GM21825 (cell line): Measurements from ENCODE around the gene MS4A5.
"Not testable (repeated sequence)": the region's sequence is repeated elsewhere in the genome, so short reads cannot be mapped to it uniquely, and the experiment has no call there.

Experiments used
- ATAC-seq: cut with Tn5 transposase; IDR thresholded peaks from one replicate; pipeline ENCODE4 v1.9.1; 2021; ENCODE audit warnings: mild to moderate bottlenecking, moderate library complexity; ENCODE audit not compliant: unreplicated experiment

Gene MS4A5

GRCh38 chr11:60429272-60429671 lies at the start of gene MS4A5:
TSS of gene MS4A5 (plus strand) at chr11:60429572. CDS start at chr11:60429675, 103 bp downstream.
- no peak for ATAC-seq

- peak; percentile 95 for ATAC-seq
Observed at GRCh38 chr11:60389279-60389910, 40.0 kb upstream of the MS4A5 start.

GRCh38 chr11:60390419-60390818 lies 39.0 kb upstream of the MS4A5 start:
- no peak for ATAC-seq

GRCh38 chr11:60392361-60392760 lies 37.0 kb upstream of the MS4A5 start:
- ATAC-seq: no peak

GRCh38 chr11:60393016-60393415 lies 36.4 kb upstream of the MS4A5 start:
- ATAC-seq: no peak

- ATAC-seq: no peak
Observed at GRCh38 chr11:60394666-60395380, 34.5 kb upstream of the MS4A5 start.

GRCh38 chr11:60396382-60396781 lies 33.0 kb upstream of the MS4A5 start, which contains the start of gene MS4A14:
TSS of gene MS4A14 (plus strand) at chr11:60396459. CDS start at chr11:60396579, 120 bp downstream.
- no peak for ATAC-seq

GRCh38 chr11:60396799-60397198 lies 32.6 kb upstream of the MS4A5 start:
- ATAC-seq: peak; percentile 68

GRCh38 chr11:60420015-60420414 lies 9.4 kb upstream of the MS4A5 start:
- no peak for ATAC-seq

- ATAC-seq: no peak
Observed at GRCh38 chr11:60422609-60423008, 6.8 kb upstream of the MS4A5 start.

GRCh38 chr11:60428517-60428916 lies 855 bp upstream of the MS4A5 start:
- no peak for ATAC-seq

- no peak for ATAC-seq
Observed at GRCh38 chr11:60431251-60431650, 1.9 kb downstream of the MS4A5 start.

GRCh38 chr11:60433401-60433800 lies 4.0 kb downstream of the MS4A5 start:
- no peak for ATAC-seq

- ATAC-seq: no peak
Observed at GRCh38 chr11:60447070-60447469, 17.7 kb downstream of the MS4A5 start.

- no peak for ATAC-seq
Observed at GRCh38 chr11:60447846-60448245, 18.5 kb downstream of the MS4A5 start.

- ATAC-seq: not testable (repeated sequence)
Observed at GRCh38 chr11:60451185-60451584, 21.8 kb downstream of the MS4A5 start.

- ATAC-seq: no peak
Observed at GRCh38 chr11:60454212-60454611, 24.8 kb downstream of the MS4A5 start.

- ATAC-seq: peak; percentile 79
Observed at GRCh38 chr11:60455531-60456042, 26.2 kb downstream of the MS4A5 start, which contains the start of gene MS4A1. TSS of gene MS4A1 (plus strand) at chr11:60455847. CDS start at chr11:60462375, 6,528 bp downstream.

GRCh38 chr11:60457576-60457975 lies 28.2 kb downstream of the MS4A5 start:
- no peak for ATAC-seq

GRCh38 chr11:60459345-60459744 lies 30.0 kb downstream of the MS4A5 start:
- ATAC-seq: no peak

GRCh38 chr11:60468829-60469228 lies 39.5 kb downstream of the MS4A5 start:
- ATAC-seq: no peak

- ATAC-seq: no peak
Observed at GRCh38 chr11:60469723-60470122, 40.4 kb downstream of the MS4A5 start.
